ENCODE measurements around the gene SIN3A. TPM values are rescaled to one million over a fixed set of nuclear protein-coding genes. Genes with fewer than 3 reads are reported as not detected.

SIN3A gene
- total RNA-seq, 4 donors from 2014 or later, result 51.4 to 146 (median 84.2) TPM

GRCh38 chr15:75328493-75329314 is 122.8 kb downstream of the SIN3A start:
- no peaks in the 10 kb centered on the region for H3K4me1 ChIP-seq
- H3K9me3 ChIP-seq, result no peaks in the 10 kb centered on the region
- WGBS, 2 donors, result 73 to 88% methylated on average over 8 to 9 of the region's 10 CpGs
- TF ChIP-seq CTCF (IDR thresholded peaks at IDR 0.05) (no peak), POLR2A (IDR thresholded peaks at IDR 0.05) (no peak)
- no peak for DNase-seq
- no peaks in the 10 kb centered on the region for H3K36me3 ChIP-seq
- no peaks in the 10 kb centered on the region for H3K27me3 ChIP-seq
- no peak overlapping the region for H3K27ac ChIP-seq
- no peak overlapping the region for H3K4me3 ChIP-seq (replicated peaks in 1 of 3)
- intact Hi-C loops (cut with DNase I), result no loop called here

GRCh38 chr15:75327491-75327890 is 124.0 kb downstream of the SIN3A start:
- no peak overlapping the region for H3K27ac ChIP-seq
- H3K36me3 ChIP-seq, result no peaks in the 10 kb centered on the region
- H3K9me3 ChIP-seq, result no peaks in the 10 kb centered on the region
- intact Hi-C loops (cut with DNase I), result no loop called here
- DNase-seq, result no peak
- 83 to 85% methylated on average over 3 of the region's 3 CpGs for WGBS, 2 donors
- no peaks in the 10 kb centered on the region for H3K27me3 ChIP-seq
- no peak for TF ChIP-seq POLR2A (IDR thresholded peaks at IDR 0.05)
- TF ChIP-seq CTCF (IDR thresholded peaks at IDR 0.05), result no peak
- H3K4me1 ChIP-seq, result no peaks in the 10 kb centered on the region
- H3K4me3 ChIP-seq (replicated peaks in 1 of 3), result no peak overlapping the region

- 75 to 76% methylated on average over 4 of the region's 4 CpGs for WGBS, 2 donors
Observed at GRCh38 chr15:75327005-75327404, 124.5 kb downstream of the SIN3A start.

GRCh38 chr15:75325922-75326321 is 125.6 kb downstream of the SIN3A start:
- no peak for DNase-seq
- 82 to 92% methylated on average over 4 of the region's 4 CpGs for WGBS, 2 donors
- intact Hi-C loops (cut with DNase I), result no loop called here
- no peak overlapping the region for H3K4me3 ChIP-seq (replicated peaks in 1 of 3)
- no peaks in the 10 kb centered on the region for H3K27me3 ChIP-seq
- TF ChIP-seq CTCF (IDR thresholded peaks at IDR 0.05) (no peak), POLR2A (IDR thresholded peaks at IDR 0.05) (no peak)
- H3K9me3 ChIP-seq, result no peaks in the 10 kb centered on the region
- no peaks in the 10 kb centered on the region for H3K36me3 ChIP-seq
- H3K4me1 ChIP-seq, result no peaks in the 10 kb centered on the region
- H3K27ac ChIP-seq, result no peak overlapping the region

More at GRCh38 chr15:75327005-75327404, 124.5 kb downstream of the SIN3A start:
- no peaks in the 10 kb centered on the region for H3K27me3 ChIP-seq
- no peak for TF ChIP-seq CTCF (IDR thresholded peaks at IDR 0.05)
- no peak for TF ChIP-seq POLR2A (IDR thresholded peaks at IDR 0.05)
- DNase-seq, result no peak
- intact Hi-C loops (cut with DNase I), result no loop called here
- no peaks in the 10 kb centered on the region for H3K9me3 ChIP-seq
- no peak overlapping the region for H3K4me3 ChIP-seq (replicated peaks in 1 of 3)
- no peak overlapping the region for H3K27ac ChIP-seq
- no peaks in the 10 kb centered on the region for H3K36me3 ChIP-seq
- H3K4me1 ChIP-seq, result no peaks in the 10 kb centered on the region

GRCh38 chr15:75321711-75322110 is 129.8 kb downstream of the SIN3A start:
- no peak for DNase-seq
- TF ChIP-seq POLR2A (IDR thresholded peaks at IDR 0.05) (no peak), CTCF (IDR thresholded peaks at IDR 0.05) (no peak)
- intact Hi-C loops (cut with DNase I), result no loop called here
- no peaks in the 10 kb centered on the region for H3K36me3 ChIP-seq
- WGBS, 2 donors, result 92 to 93% methylated on average over 6 of the region's 6 CpGs
- H3K4me3 ChIP-seq (replicated peaks in 1 of 3), result no peak overlapping the region
- no peaks in the 10 kb centered on the region for H3K9me3 ChIP-seq
- H3K27ac ChIP-seq, result no peak overlapping the region
- no peaks in the 10 kb centered on the region for H3K4me1 ChIP-seq
- H3K27me3 ChIP-seq, result no peaks in the 10 kb centered on the region
